Lung (tissue), 12 donors: ENCODE measurements around the gene CHEK1. TPM values are rescaled to one million over a fixed set of nuclear protein-coding genes. Genes with fewer than 3 reads are reported as not detected.

Source experiments
- ATAC-seq: fragments of 200-7000 bp; cut with Tn5 transposase; one replicate; pipeline ENCODE4 v1.9.1; 2020; ENCODE audit warnings: moderate number of reproducible peaks; ENCODE audit not compliant: insufficient read depth, low FRiP score
- DNase-seq, 3 donors: peaks; one replicate each; pipeline ENCODE4 v3.0.0-alpha.2; 2013 to 2017
- H3K27ac ChIP-seq, 2 donors: one replicate each; pipeline ENCODE4 v1.5.1; 2013; ENCODE audit warnings: mild to moderate bottlenecking in 2 of 2, moderate library complexity in 2 of 2, control low read depth in 1 of 2, inconsistent platforms in 1 of 2, low read depth in 1 of 2, low read length in 1 of 2
- H3K27me3 ChIP-seq, 3 donors: one replicate each; pipeline ENCODE4 v1.5.1; 2013; ENCODE audit warnings: low read length in 2 of 3; ENCODE audit not compliant: control insufficient read depth in 3 of 3, insufficient read depth in 3 of 3
- H3K36me3 ChIP-seq, 4 donors: one replicate each; pipeline ENCODE4 v1.5.1; 2013; ENCODE audit warnings: low read length in 4 of 4, mild to moderate bottlenecking in 1 of 4, moderate library complexity in 1 of 4; ENCODE audit not compliant: control insufficient read depth in 4 of 4, insufficient read depth in 4 of 4
- H3K4me1 ChIP-seq, 5 donors: one replicate each; pipeline ENCODE4 v1.5.1; 2013; ENCODE audit warnings: low read length in 5 of 5, mild to moderate bottlenecking in 2 of 5, moderate library complexity in 1 of 5; ENCODE audit not compliant: control insufficient read depth in 5 of 5, insufficient read depth in 5 of 5
- H3K4me3 ChIP-seq: one replicate; pipeline ENCODE4 v1.5.1; 2013; ENCODE audit warnings: mild to moderate bottlenecking, control low read depth, moderate library complexity
- H3K9ac ChIP-seq, 2 donors: one replicate each; pipeline ENCODE4 v1.5.1; 2013; ENCODE audit warnings: low read length in 2 of 2, control low read depth in 1 of 2; ENCODE audit not compliant: insufficient read depth in 1 of 2
- H3K9me3 ChIP-seq, 4 donors: one replicate each; pipeline ENCODE4 v1.5.1; 2013; ENCODE audit warnings: low read length in 3 of 4, mild to moderate bottlenecking in 1 of 4, moderate library complexity in 1 of 4; ENCODE audit not compliant: control insufficient read depth in 4 of 4, insufficient read depth in 3 of 4
- WGBS, 2 donors: extraction: QIAGEN DNeasy Blood & Tissue Kit; methylation state at CpG; one replicate each; pipeline ENCODE4 v1.1.7; 2013; 5-methylcytosine and 5-hydroxymethylcytosine counted together
- polyA plus RNA-seq, 2 donors: library from polyadenylated mRNA; stranded (reverse); fragments of 200-250 nt; gene quantifications; one replicate each; pipeline ENCODE4 v1.2.1, GENCODE V29; 2013
- total RNA-seq, 2 donors: library from RNA; depleted of rRNA in 1 of 2; stranded (reverse); fragments of >200 nt in 1 of 2; gene quantifications; one replicate each; pipeline ENCODE4 v1.2.1, GENCODE V29; 2014 to 2021
- TF ChIP-seq, protein P1 (sequence below): IDR thresholded peaks from 2 replicates; pipeline ENCODE4 v1.5.1; 2012; ENCODE audit warnings: mild to moderate bottlenecking; ENCODE audit errors: control extremely low read depth, extremely low read depth
- donor health status: control.
- donor health status: control.
- donor health status: Bipolar disorder and iron deficiency.
- donor health status: healthy.
- donor health status: DM: yes; HTN: yes; CAD: no.

CHEK1 gene
- total and polyA plus RNA-seq, 4 donors: 2.3 to 6.4 (median 4.1) TPM

DNA sequence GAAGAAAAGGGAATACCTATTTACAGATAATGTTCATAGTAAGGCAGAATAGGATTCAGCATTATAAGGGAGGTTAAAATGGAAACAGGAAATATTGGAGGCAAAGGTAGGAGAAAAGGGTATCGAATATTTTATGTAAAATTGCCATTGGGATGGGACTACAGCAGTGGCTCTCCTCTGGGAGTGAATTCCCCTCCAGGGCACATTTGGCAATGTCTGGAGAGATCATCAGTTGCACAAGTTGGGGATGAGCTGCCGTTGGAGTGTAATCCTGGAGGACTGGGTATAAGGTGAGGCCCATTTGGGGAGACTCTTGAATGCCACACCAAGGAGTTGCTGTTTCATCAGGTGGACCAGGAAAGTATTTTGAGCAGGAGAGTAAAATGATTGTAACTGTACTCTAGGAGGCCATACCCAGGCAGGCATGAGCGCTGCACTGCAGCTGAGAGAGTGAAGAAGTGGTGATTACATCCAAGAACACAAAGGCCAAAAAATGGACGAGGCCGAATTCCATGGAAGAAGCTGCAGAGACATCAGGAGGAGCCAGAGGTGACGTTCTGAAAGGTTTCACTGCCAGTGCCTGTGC, 64.4 kb downstream of the CHEK1 start:
- H3K27ac ChIP-seq: no peak overlapping the region
- TF ChIP-seq, protein P1, sequence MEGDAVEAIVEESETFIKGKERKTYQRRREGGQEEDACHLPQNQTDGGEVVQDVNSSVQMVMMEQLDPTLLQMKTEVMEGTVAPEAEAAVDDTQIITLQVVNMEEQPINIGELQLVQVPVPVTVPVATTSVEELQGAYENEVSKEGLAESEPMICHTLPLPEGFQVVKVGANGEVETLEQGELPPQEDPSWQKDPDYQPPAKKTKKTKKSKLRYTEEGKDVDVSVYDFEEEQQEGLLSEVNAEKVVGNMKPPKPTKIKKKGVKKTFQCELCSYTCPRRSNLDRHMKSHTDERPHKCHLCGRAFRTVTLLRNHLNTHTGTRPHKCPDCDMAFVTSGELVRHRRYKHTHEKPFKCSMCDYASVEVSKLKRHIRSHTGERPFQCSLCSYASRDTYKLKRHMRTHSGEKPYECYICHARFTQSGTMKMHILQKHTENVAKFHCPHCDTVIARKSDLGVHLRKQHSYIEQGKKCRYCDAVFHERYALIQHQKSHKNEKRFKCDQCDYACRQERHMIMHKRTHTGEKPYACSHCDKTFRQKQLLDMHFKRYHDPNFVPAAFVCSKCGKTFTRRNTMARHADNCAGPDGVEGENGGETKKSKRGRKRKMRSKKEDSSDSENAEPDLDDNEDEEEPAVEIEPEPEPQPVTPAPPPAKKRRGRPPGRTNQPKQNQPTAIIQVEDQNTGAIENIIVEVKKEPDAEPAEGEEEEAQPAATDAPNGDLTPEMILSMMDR: no peak
- ATAC-seq: no peak
- no peak overlapping the region for H3K4me3 ChIP-seq
- H3K36me3 ChIP-seq: no peaks in the 10 kb centered on the region
- no peaks in the 10 kb centered on the region for H3K9me3 ChIP-seq
- WGBS, 2 donors: 79 to 83% methylated on average over 6 of the region's 6 CpGs
- H3K4me1 ChIP-seq: no peaks in the 10 kb centered on the region
- no peaks in the 10 kb centered on the region for H3K27me3 ChIP-seq
- H3K9ac ChIP-seq: no peak overlapping the region
- no peak for DNase-seq

DNA sequence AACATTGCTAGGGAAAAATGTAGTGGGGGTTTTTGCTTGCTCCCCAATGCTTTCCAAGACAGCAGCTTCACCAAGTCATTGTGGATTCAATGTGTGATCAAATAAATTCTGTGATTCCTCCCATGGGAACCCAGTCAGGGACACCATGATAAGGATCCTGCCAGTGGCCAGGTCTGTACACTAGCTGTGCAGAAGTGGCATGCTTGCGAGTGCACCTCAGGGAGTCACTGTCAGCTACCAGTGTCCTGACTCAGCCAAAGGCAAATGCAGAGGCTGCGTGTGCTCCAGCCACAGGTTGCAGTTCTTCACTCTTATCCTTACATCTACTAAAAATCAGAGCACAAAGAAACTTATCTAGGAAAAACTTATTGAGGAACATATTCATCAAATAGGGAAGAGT, 65.0 kb downstream of the CHEK1 start:
- TF ChIP-seq, protein P1: no peak
- no peaks in the 10 kb centered on the region for H3K9me3 ChIP-seq
- H3K27ac ChIP-seq: no peak overlapping the region
- no peak overlapping the region for H3K9ac ChIP-seq
- no peaks in the 10 kb centered on the region for H3K4me1 ChIP-seq
- DNase-seq (no peak), ATAC-seq (no peak)
- no peak overlapping the region for H3K4me3 ChIP-seq
- no peaks in the 10 kb centered on the region for H3K36me3 ChIP-seq
- 86 to 93% methylated on average over 2 of the region's 2 CpGs for WGBS, 2 donors
- no peaks in the 10 kb centered on the region for H3K27me3 ChIP-seq

DNA sequence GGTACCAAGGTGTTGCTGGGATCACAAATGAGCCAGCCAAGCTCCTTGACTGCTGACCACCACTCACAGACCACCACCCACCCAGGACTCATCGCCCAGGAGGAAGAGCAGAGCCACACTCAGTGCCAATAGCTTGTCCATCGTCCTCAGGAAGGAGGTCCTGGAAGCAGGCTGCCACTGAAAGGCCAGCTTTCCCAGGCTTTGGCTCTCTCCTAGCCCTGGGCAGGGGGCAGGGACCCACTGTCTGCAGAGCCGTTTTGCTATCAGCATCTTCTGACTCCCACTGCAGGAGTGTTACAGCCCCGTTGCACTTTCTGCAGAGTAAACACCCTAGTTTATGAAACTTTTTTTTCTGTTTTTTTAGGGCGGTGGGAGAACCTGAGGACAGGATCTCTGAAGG, 67.9 kb downstream of the CHEK1 start:
- TF ChIP-seq, protein P1: no peak
- WGBS, 2 donors: 78 to 83% methylated on average over 5 of the region's 5 CpGs
- ATAC-seq: no peak
- no peaks in the 10 kb centered on the region for H3K36me3 ChIP-seq
- peaks cover 0 to 2% (median 0%) of the 10 kb centered on the region in 4 donors for H3K9me3 ChIP-seq
- H3K27ac ChIP-seq: no peak overlapping the region
- no peaks in the 10 kb centered on the region for H3K4me1 ChIP-seq
- H3K27me3 ChIP-seq: no peaks in the 10 kb centered on the region
- DNase-seq: no peak
- no peak overlapping the region for H3K4me3 ChIP-seq
- no peak overlapping the region for H3K9ac ChIP-seq

DNA sequence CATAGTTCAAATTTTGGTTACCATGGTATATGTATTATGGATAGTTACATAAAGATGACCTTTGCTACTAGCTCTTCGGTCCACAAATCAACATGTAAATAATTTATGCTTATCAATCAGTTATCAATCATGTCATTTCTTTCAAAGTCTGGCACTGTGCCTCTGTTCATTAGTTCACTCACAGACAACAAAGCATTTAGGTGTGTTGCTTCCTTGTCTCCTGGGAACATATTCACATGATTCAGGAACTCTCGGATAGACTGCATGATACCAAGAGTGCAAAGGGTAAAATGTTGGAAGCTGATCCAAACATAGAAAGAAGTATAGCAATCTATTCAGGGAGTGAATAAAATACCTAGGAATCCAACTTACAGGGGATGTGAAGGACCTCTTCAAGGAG, 70.0 kb downstream of the CHEK1 start:
- no peak overlapping the region for H3K9ac ChIP-seq
- H3K4me3 ChIP-seq: no peak overlapping the region
- H3K27me3 ChIP-seq: no peaks in the 10 kb centered on the region
- TF ChIP-seq, protein P1: no peak
- ATAC-seq: no peak
- H3K36me3 ChIP-seq: no peaks in the 10 kb centered on the region
- H3K27ac ChIP-seq: no peak overlapping the region
- peaks cover 0 to 2% (median 1%) of the 10 kb centered on the region in 4 donors for H3K9me3 ChIP-seq
- no peak for DNase-seq
- no peaks in the 10 kb centered on the region for H3K4me1 ChIP-seq
- WGBS, 2 donors: 76 to 82% methylated on average over 2 of the region's 2 CpGs
